ENCODE results near the gene MAP3K5. TPM values are rescaled to one million over a fixed set of nuclear protein-coding genes. Genes with fewer than 3 reads are reported as not detected.

The MAP3K5 gene
- total RNA-seq, 2 donors from 2014 or later = 8.7 to 9.0 TPM

- ATAC-seq (no peak), DNase-seq (ENCODE audit: low spot score in 2 of 2) (no peak)
- no peak overlapping the region for H3K27ac Mint-ChIP-seq
- H3K9me3 Mint-ChIP-seq = no peaks in the 10 kb centered on the region
- H3K36me3 Mint-ChIP-seq = no peaks in the 10 kb centered on the region
Measured at GRCh38 chr6:136742125-136742524, 50.2 kb downstream of the MAP3K5 start.

DNA sequence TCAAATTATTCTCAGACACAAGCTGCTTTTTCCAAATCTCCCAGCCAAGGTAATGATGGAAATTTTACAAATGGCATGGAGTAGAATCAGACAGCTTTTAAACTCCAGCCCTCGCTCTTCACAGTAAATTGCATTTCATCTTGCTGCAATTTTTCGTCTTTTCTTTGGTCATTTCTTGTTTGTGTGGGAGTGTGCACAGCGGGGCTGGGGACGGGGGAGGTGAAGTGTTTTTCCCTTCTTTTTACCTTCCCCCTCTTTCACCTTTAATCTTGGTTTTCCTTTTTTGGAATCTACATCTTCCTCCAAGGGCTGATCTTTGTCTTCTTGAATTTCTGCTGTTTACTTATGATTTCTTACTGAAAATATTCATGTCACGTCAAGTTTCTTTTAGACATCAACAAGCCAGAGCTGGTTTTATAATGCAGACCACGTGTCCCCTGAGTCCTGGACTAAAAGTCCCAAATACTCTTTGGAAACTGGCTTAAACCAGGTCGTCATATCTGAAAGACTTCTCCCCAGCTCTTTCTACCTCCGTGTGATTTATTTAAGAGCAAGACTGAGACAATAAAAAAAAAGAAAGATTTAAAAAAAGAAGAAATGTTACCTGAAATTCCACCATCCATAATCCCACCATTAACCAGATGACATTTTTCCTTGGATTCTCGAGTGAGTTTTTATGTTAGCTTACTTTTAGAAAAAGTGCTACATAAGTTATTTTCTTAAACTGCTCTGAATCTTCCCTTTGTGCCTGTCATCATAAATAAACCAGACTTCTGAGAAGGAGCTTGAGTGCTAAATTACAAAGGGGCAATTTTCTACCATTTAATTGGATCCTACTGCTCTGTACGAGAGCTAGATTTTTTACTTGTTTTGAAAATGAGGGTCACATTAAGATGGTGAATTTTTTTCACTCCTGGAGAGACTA, 52.0 kb downstream of the MAP3K5 start:
- no peak for ATAC-seq

DNA sequence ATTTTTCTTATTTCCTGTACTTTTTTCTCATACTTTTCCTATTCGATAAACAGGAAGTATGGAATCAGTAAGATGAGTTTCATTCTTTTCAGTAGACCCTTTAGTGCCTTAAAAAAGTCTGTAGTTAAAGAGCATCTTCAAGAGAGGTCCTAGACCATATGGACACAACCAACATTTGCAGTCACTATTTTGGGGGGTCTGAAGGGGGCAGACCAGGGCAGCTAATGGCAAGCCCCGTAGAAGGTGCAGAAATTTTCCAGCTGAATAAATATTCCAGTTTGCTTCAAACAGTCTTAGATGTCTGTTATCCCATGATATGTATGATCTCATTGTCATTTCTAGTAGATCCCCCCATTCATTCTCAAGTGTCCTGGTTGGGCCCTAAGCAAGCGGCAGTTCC, 52.8 kb downstream of the MAP3K5 start:
- Mint-ChIP-seq H3K9me3 (no peaks in the 10 kb centered on the region), H3K36me3 (no peaks in the 10 kb centered on the region), H3K27ac (no peak overlapping the region)
- no peak for ATAC-seq
- no peak for DNase-seq (ENCODE audit: low spot score in 2 of 2)

More for the DNA sequence above, 52.0 kb downstream of the MAP3K5 start:
- DNase-seq (ENCODE audit: low spot score in 2 of 2) = no peak
- Mint-ChIP-seq H3K36me3 (no peaks in the 10 kb centered on the region), H3K9me3 (no peaks in the 10 kb centered on the region), H3K27ac (no peak overlapping the region)

DNA sequence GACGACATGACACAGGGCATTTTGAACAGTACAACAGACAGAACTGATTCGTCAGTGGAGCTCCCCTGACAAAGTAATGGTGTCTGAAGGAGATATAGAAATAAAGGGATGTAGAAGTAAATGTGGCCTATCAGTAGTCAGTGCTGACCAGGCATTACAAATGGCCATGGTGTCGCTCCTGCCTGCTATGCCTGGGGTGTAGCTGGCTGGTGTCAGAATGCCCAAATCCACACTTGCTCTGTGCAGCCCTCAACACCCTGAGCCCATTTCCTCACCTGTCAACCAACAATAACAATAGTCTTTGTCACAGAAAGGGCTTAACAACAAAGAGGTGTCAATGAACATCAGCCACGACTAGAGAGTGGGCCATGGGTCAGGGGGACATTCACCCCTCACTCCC, 53.2 kb downstream of the MAP3K5 start:
- no peak for ATAC-seq
- H3K27ac Mint-ChIP-seq = no peak overlapping the region
- no peaks in the 10 kb centered on the region for H3K9me3 Mint-ChIP-seq
- no peak for DNase-seq (ENCODE audit: low spot score in 2 of 2)
- no peaks in the 10 kb centered on the region for H3K36me3 Mint-ChIP-seq

DNA sequence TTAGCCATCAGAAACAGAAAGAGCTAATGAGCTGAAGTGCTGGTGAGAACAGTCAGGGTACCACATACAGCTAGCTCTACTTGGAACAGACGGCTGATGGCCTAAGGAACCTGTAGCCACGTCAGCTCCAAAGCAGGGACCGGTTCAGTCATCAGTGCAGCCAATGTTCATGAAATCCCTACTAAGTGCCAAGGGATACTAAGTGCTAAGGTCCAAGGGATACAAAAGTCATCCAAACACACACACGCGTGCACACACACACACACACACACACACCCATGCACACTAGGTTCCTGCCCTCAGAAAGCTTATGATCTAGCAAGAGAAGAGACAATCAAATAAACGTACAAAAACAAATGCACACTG, 53.6 kb downstream of the MAP3K5 start:
- H3K9me3 Mint-ChIP-seq = no peaks in the 10 kb centered on the region
- no peak overlapping the region for H3K27ac Mint-ChIP-seq
- DNase-seq (ENCODE audit: low spot score in 2 of 2) (no peak), ATAC-seq (no peak)
- no peaks in the 10 kb centered on the region for H3K36me3 Mint-ChIP-seq

GRCh38 chr6:136737871-136738691, 54.2 kb downstream of the MAP3K5 start:
- ATAC-seq (no peak), DNase-seq (ENCODE audit: low spot score in 2 of 2) (no peak)
- Mint-ChIP-seq H3K9me3 (no peaks in the 10 kb centered on the region), H3K36me3 (no peaks in the 10 kb centered on the region), H3K27ac (no peak overlapping the region)

DNA sequence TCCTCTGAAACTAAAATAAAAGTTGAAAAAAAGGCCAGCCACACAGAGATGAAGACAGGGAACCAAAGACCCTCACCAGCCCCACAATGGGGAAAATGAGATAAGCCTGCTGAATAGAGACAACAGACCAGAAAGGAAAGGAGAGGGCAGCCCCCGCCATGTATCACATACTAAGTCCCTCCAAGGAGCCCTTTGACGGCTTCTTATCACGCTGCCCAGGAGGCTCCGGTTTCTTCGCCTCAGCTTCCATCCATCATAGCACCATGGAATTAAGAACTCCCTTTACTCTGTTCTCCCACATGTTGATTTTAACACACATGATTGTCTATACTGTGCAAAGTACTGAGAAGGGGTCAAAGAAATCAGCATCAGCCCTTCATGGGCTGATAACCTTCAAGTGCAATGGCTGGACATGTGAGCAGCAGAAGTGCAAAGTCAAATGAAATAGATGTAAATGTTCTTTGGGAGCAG, 54.9 kb downstream of the MAP3K5 start:
- Mint-ChIP-seq H3K36me3 (no peaks in the 10 kb centered on the region), H3K27ac (no peak overlapping the region), H3K9me3 (no peaks in the 10 kb centered on the region)
- DNase-seq (ENCODE audit: low spot score in 2 of 2) (no peak), ATAC-seq (no peak)

DNA sequence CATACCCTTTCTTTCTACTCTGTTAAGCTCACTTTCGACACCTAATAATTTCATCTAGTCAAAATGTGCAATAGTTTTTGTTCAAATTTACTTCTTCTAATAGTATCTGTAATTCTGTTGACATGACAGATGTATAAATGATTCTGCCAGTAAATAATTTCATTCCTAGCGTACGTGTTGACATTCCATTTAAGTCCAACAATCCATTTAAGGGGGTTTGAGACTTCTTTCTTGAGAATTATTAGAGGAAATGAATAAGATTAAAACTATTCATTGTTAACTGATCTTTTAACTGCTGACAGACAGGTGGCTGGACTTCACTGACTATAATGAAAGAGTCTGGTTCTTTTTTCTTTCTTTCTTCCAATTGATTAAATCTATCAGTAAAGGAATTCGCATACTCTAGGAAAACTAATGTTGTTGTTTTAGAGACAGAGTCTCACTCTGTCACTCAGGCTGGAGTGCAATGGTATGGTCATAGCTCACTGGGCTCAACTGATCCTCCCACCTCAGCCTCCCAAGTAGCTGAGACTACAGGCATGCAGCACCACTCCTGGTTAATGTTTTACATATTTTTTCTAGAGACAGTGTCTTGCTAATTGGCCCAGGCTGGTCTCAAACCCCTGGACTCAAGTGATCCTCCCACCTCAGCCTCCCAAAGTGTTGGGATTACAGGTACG, 55.9 kb downstream of the MAP3K5 start:
- no peak for DNase-seq (ENCODE audit: low spot score in 2 of 2)
- ATAC-seq = no peak
- Mint-ChIP-seq H3K36me3 (no peaks in the 10 kb centered on the region), H3K9me3 (no peaks in the 10 kb centered on the region), H3K27ac (no peak overlapping the region)

- no peak for ATAC-seq
- no peak for DNase-seq (ENCODE audit: low spot score in 2 of 2)
- Mint-ChIP-seq H3K9me3 (no peaks in the 10 kb centered on the region), H3K36me3 (peaks cover 0 to 3% of the 10 kb centered on the region in 2 donors), H3K27ac (no peak overlapping the region)
Measured at GRCh38 chr6:136734977-136735376, 57.3 kb downstream of the MAP3K5 start.

DNA sequence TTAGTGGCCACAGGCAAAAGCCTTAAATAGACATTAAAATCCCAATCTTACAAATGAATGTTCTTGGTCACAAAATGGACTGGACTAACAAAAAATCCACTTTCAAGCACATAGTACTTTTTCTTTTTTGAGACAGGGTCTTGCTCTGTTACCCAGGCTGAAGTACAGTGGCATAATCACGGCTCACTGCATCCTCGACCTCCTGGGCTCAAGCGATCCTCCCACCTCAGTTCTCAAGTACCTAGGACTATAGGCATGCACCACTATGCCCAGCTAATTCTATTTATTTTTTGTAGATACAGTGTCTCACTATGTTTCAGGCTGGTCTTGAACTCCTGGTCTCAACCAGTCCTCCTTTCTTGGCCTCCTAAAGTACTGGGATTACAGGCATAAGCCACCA, 59.4 kb downstream of the MAP3K5 start:
- H3K36me3 Mint-ChIP-seq = peaks cover 0 to 12% of the 10 kb centered on the region in 2 donors
- ATAC-seq = no peak
- no peak for DNase-seq (ENCODE audit: low spot score in 2 of 2)
- H3K27ac Mint-ChIP-seq = no peak overlapping the region
- peaks cover 0 to 5% of the 10 kb centered on the region in 2 donors for H3K9me3 Mint-ChIP-seq

DNA sequence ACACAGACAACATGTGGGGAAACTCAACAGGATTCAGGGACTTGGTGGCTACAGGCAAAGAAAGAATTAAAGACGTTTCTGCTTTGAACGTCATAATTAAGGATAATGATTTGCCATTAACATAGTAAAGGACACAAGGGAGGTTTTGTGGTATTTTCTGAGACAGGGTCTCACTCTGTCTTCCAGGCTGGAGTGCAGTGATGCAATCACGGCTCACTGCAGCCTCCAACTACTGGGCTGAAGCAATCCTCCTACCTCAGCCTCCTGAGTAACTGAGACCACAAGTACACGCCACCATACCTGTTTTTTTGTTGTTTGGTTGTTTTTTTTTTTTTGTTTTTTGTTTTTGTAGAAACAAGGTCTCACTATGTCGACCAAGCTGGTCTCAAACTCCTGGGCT, 62.4 kb downstream of the MAP3K5 start:
- peaks cover 0 to 5% of the 10 kb centered on the region in 2 donors for H3K9me3 Mint-ChIP-seq
- peaks cover 0 to 18% of the 10 kb centered on the region in 2 donors for H3K36me3 Mint-ChIP-seq

GRCh38 chr6:136728976-136729515, 63.2 kb downstream of the MAP3K5 start:
- H3K27ac Mint-ChIP-seq = no peak overlapping the region
- ATAC-seq (no peak), DNase-seq (ENCODE audit: low spot score in 2 of 2) (no peak)
- H3K9me3 Mint-ChIP-seq = peaks cover 0 to 5% of the 10 kb centered on the region in 2 donors
- peaks cover 0 to 18% of the 10 kb centered on the region in 2 donors for H3K36me3 Mint-ChIP-seq

More for the DNA sequence above, 62.4 kb downstream of the MAP3K5 start:
- no peak for DNase-seq (ENCODE audit: low spot score in 2 of 2)
- no peak overlapping the region for H3K27ac Mint-ChIP-seq
- ATAC-seq = no peak

GRCh38 chr6:136728033-136728939, 64.0 kb downstream of the MAP3K5 start:
- H3K36me3 Mint-ChIP-seq = peaks cover 0 to 18% of the 10 kb centered on the region in 2 donors
- H3K9me3 Mint-ChIP-seq = peaks cover 0 to 5% of the 10 kb centered on the region in 2 donors
- ATAC-seq = no peak
- no peak overlapping the region for H3K27ac Mint-ChIP-seq
- DNase-seq (ENCODE audit: low spot score in 2 of 2) = no peak

DNA sequence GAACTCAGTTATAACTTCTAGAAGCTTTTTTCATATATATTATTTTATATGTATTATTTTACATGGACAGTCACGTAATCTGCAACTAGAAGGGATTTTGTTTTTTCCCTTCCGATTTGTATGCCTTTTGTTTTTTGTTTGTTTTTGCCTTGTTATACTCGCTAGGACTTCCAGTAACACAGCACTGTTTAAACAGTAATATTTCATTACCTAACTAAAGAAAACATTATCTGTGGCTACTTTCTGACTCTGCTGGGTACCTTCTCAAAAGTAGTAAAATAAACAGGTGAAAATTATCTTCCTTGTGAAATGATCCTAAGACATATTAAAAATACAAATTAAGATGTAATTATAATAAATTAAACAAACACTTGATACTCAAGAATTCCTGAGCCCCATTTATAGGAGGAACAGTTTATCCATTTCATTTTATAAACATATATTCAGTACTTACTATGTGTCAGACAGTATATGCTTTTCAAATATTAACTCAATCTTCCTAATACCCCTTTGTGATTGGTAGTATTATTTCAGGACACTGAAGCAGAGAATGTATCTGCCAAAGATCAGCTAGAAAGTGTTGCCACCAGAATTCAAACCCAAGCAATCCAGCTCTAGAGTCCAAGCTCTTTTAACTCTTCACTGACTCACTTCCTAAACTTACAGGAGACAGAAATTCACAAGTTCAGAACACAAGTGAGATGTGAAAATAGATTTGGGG, 65.3 kb downstream of the MAP3K5 start:
- ATAC-seq = no peak
- H3K27ac Mint-ChIP-seq = no peak overlapping the region
- peaks cover 0 to 5% of the 10 kb centered on the region in 2 donors for H3K9me3 Mint-ChIP-seq
- H3K36me3 Mint-ChIP-seq = peaks cover 0 to 18% of the 10 kb centered on the region in 2 donors
- DNase-seq (ENCODE audit: low spot score in 2 of 2) = no peak

GRCh38 chr6:136725124-136725523, 67.2 kb downstream of the MAP3K5 start:
- H3K36me3 Mint-ChIP-seq = peaks cover 0 to 27% of the 10 kb centered on the region in 2 donors
- H3K27ac Mint-ChIP-seq = no peak overlapping the region
- ATAC-seq (no peak), DNase-seq (ENCODE audit: low spot score in 2 of 2) (no peak)
- H3K9me3 Mint-ChIP-seq = peaks cover 0 to 5% of the 10 kb centered on the region in 2 donors
